Measurements from ENCODE around the gene ZDHHC24. TPM values are rescaled to one million over a fixed set of nuclear protein-coding genes. Genes with fewer than 3 reads are reported as not detected.
"Not testable (repeated sequence)": the region's sequence is repeated elsewhere in the genome, so short reads cannot be mapped to it uniquely, and the experiment has no call there.

ZDHHC24 gene
- total RNA-seq, 2 experiments from 2014 or later = 17.0 to 18.4 TPM

DNA sequence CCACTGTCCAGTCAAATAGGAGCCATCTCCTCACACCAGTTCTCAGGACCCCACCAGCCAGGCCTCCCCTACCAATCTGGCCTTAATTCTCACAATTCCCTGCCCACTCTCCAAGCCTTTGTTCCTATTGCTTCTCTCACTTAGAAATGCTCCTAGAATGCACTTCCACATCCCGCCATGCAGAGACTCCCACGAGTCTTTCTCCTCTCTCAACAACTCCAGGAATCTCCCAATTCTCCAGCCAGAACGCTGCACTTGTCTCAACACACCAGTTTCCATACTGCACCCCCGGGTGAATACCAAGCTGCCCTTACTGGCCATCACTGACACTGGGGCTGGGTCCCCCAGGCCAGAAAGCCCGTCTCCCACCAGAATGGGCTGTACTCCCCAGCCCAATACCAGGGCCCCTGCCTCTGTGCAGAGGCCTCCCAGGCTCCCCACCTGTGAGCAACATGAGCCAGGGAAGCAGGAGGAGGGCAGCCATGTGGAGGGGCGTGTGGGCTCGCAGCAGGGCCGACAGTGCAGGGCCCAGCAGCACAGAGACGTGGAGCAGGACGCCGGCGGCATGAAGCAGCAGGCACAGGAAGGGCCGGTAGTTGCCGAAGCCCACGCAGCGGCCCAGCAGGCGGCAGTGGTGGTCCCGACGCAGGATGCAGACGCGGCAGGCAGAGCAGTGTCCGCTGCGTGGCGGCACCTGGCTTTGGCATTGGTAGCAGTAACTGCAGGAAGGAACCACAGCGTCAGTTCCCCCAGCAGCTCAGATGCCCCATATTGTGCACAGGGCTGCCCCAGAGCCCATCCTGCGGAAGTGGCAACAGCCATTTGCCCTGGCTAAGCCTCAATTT, 2.4 kb downstream of the ZDHHC24 start:
- TF ChIP-seq, protein P1, sequence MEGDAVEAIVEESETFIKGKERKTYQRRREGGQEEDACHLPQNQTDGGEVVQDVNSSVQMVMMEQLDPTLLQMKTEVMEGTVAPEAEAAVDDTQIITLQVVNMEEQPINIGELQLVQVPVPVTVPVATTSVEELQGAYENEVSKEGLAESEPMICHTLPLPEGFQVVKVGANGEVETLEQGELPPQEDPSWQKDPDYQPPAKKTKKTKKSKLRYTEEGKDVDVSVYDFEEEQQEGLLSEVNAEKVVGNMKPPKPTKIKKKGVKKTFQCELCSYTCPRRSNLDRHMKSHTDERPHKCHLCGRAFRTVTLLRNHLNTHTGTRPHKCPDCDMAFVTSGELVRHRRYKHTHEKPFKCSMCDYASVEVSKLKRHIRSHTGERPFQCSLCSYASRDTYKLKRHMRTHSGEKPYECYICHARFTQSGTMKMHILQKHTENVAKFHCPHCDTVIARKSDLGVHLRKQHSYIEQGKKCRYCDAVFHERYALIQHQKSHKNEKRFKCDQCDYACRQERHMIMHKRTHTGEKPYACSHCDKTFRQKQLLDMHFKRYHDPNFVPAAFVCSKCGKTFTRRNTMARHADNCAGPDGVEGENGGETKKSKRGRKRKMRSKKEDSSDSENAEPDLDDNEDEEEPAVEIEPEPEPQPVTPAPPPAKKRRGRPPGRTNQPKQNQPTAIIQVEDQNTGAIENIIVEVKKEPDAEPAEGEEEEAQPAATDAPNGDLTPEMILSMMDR (IDR thresholded peaks at IDR 0.05) = peak; percentile 47
- ChIA-PET CTCF (interaction anchor here (0.7 to 1.6 kb wide), 3 partner anchors 37 to 135 kb away, joined by 3 to 9 read pairs (median 3); partner anchors contain the start of gene RBM4B), POLR2A (interaction anchor here (0.6 to 4.8 kb wide), 4 partner anchors 73 to 135 kb away, joined by 3 to 26 read pairs (median 12); partner anchors contain the start of genes RBM14, RBM4 and RBM4B)
- ATAC-seq (ENCODE audit: poor library complexity) (peak; percentile 64), DNase-seq (peak; percentile 32 to 90 (median 56))
- Mint-ChIP-seq H3K27ac (peak overlapping the region; percentile 66), H3K4me1 (ENCODE audit: low read depth) (peaks cover 39% of the 10 kb centered on the region), H3K36me3 (ENCODE audit: low read depth) (peaks cover 37% of the 10 kb centered on the region), H3K4me3 (peak overlapping the region; percentile 50), H3K9me3 (no peaks in the 10 kb centered on the region), H3K27me3 (no peaks in the 10 kb centered on the region)
- peak overlapping the region; percentile 37 for H3K4me3 ChIP-seq (ENCODE audit: low read length)
- no peaks in the 10 kb centered on the region for H3K9me3 ChIP-seq (ENCODE audit: control insufficient read depth in 1 of 2, insufficient read depth in 1 of 2, low read length in 2 of 2)
- intact Hi-C loops (cut with DNase I, micrococcal nuclease) = loop anchor here in 1 of 2 experiments (2.0 kb wide), 1 partner anchor 33 kb away; the partner anchor contains the start of gene BBS1
- H3K36me3 ChIP-seq (ENCODE audit: insufficient read depth, low read length) = peaks cover 36% of the 10 kb centered on the region
- H3K4me1 ChIP-seq (ENCODE audit: insufficient read depth, low read length) = peaks cover 44% of the 10 kb centered on the region
- no peaks in the 10 kb centered on the region for H3K27me3 ChIP-seq (ENCODE audit: control insufficient read depth in 1 of 2, insufficient read depth in 2 of 2, low read length in 2 of 2)
- peak overlapping the region; percentile 39 to 65 for H3K27ac ChIP-seq (ENCODE audit: low read depth in 1 of 2, low read length in 2 of 2)

- H3K9me3 Mint-ChIP-seq = no peaks in the 10 kb centered on the region
- peak overlapping the region; percentile 73 for H3K4me3 Mint-ChIP-seq
- ATAC-seq (ENCODE audit: poor library complexity) = no peak
- no peak for DNase-seq
- ChIA-PET POLR2A (no interaction called here), CTCF (no interaction called here)
- Histone ChIP-seq H3K9me3 (ENCODE audit: control insufficient read depth in 1 of 2, insufficient read depth in 1 of 2, low read length in 2 of 2) (no peaks in the 10 kb centered on the region), H3K4me1 (ENCODE audit: insufficient read depth, low read length) (peaks cover 44% of the 10 kb centered on the region), H3K36me3 (ENCODE audit: insufficient read depth, low read length) (peaks cover 36% of the 10 kb centered on the region), H3K27me3 (ENCODE audit: control insufficient read depth in 1 of 2, insufficient read depth in 2 of 2, low read length in 2 of 2) (no peaks in the 10 kb centered on the region), H3K27ac (ENCODE audit: low read depth in 1 of 2, low read length in 2 of 2) (no peak overlapping the region), H3K4me3 (ENCODE audit: low read length) (no peak overlapping the region)
- intact Hi-C loops (cut with DNase I, micrococcal nuclease) = loop anchor here in 1 of 2 experiments (2.0 kb wide), 1 partner anchor 32 kb away; the partner anchor contains the start of gene BBS1
- peak overlapping the region; percentile 66 for H3K27ac Mint-ChIP-seq
- no peaks in the 10 kb centered on the region for H3K27me3 Mint-ChIP-seq
- peaks cover 39% of the 10 kb centered on the region for H3K4me1 Mint-ChIP-seq (ENCODE audit: low read depth)
- H3K36me3 Mint-ChIP-seq (ENCODE audit: low read depth) = peaks cover 42% of the 10 kb centered on the region
- TF ChIP-seq, protein P1 (IDR thresholded peaks at IDR 0.05) = no peak
Measured at GRCh38 chr11:66542362-66542761, 3.5 kb downstream of the ZDHHC24 start.

- Histone ChIP-seq H3K4me1 (ENCODE audit: insufficient read depth, low read length) (peaks cover 40% of the 10 kb centered on the region), H3K27me3 (ENCODE audit: control insufficient read depth in 1 of 2, insufficient read depth in 2 of 2, low read length in 2 of 2) (no peaks in the 10 kb centered on the region), H3K36me3 (ENCODE audit: insufficient read depth, low read length) (peaks cover 36% of the 10 kb centered on the region), H3K9me3 (ENCODE audit: control insufficient read depth in 1 of 2, insufficient read depth in 1 of 2, low read length in 2 of 2) (no peaks in the 10 kb centered on the region), H3K4me3 (ENCODE audit: low read length) (no peak overlapping the region), H3K27ac (ENCODE audit: low read depth in 1 of 2, low read length in 2 of 2) (no peak overlapping the region)
- ChIA-PET CTCF (no interaction called here), POLR2A (no interaction called here)
- H3K27me3 Mint-ChIP-seq = no peaks in the 10 kb centered on the region
- peaks cover 46% of the 10 kb centered on the region for H3K36me3 Mint-ChIP-seq (ENCODE audit: low read depth)
- TF ChIP-seq, protein P1 (IDR thresholded peaks at IDR 0.05) = no peak
- no peak for ATAC-seq (ENCODE audit: poor library complexity)
- H3K27ac Mint-ChIP-seq = peak overlapping the region; percentile 66
- H3K4me3 Mint-ChIP-seq = peak overlapping the region; percentile 46
- intact Hi-C loops (cut with DNase I, micrococcal nuclease) = loop anchor here in 1 of 2 experiments (2.0 kb wide), 1 partner anchor 31 kb away; the partner anchor contains the start of gene BBS1
- no peaks in the 10 kb centered on the region for H3K9me3 Mint-ChIP-seq
- peaks cover 39% of the 10 kb centered on the region for H3K4me1 Mint-ChIP-seq (ENCODE audit: low read depth)
- DNase-seq = no peak
Measured at GRCh38 chr11:66541892-66542291, 4.0 kb downstream of the ZDHHC24 start.

DNA sequence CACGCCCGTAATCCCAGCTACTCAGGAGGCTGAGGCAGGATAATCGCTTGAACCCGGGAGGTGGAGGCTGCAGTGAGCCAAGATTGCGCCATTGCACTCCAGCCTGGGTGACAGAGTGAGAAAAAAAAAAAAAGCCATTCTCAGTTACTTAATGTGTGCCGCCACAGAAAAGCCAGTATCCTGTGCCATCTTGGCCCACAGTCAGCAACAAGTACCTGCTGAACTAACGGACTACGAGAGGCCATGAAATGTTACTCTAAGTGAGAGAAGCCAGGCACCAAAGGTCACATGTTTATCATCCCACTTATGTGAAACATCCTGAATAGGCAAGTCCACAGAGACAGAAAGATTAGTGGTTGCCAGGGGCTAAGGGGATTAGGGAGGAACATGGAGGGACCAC, 5.2 kb downstream of the ZDHHC24 start:
- H3K36me3 Mint-ChIP-seq (ENCODE audit: low read depth) = peaks cover 59% of the 10 kb centered on the region
- H3K9me3 ChIP-seq (ENCODE audit: control insufficient read depth in 1 of 2, insufficient read depth in 1 of 2, low read length in 2 of 2); CTCF ChIA-PET; H3K4me3 Mint-ChIP-seq; H3K27me3 Mint-ChIP-seq; H3K9me3 Mint-ChIP-seq; H3K27ac ChIP-seq (ENCODE audit: low read depth in 1 of 2, low read length in 2 of 2); H3K4me3 ChIP-seq (ENCODE audit: low read length); POLR2A ChIA-PET; DNase-seq; H3K27me3 ChIP-seq (ENCODE audit: control insufficient read depth in 1 of 2, insufficient read depth in 2 of 2, low read length in 2 of 2); ATAC-seq (ENCODE audit: poor library complexity); H3K27ac Mint-ChIP-seq; intact Hi-C loops (cut with DNase I, micrococcal nuclease): not testable (repeated sequence)
- Histone ChIP-seq H3K36me3 (ENCODE audit: insufficient read depth, low read length) (peaks cover 40% of the 10 kb centered on the region), H3K4me1 (ENCODE audit: insufficient read depth, low read length) (peaks cover 32% of the 10 kb centered on the region)
- H3K4me1 Mint-ChIP-seq (ENCODE audit: low read depth) = peaks cover 39% of the 10 kb centered on the region

Data from CD4-positive, alpha-beta T cell (primary cell).